Stimulated activated effector memory CD8-positive, alpha-beta T cell treated with anti-CD3 and anti-CD28 coated beads, Interleukin-12 subunit alpha, Interleukin-12 subunit beta, amount 100 ng/mL, for 72 hours (primary cell): ENCODE measurements around the gene NEK8.
"Not testable (repeated sequence)": the region's sequence is repeated elsewhere in the genome, so short reads cannot be mapped to it uniquely, and the experiment has no call there.

ENCODE experiments used
- ATAC-seq: fragments of 150-1000 bp; cut with Tn5 transposase; 2 replicates; pipeline ENCODE4 v1.10.0; 2021
- DNase-seq, 2 donors: peaks; one replicate each; pipeline ENCODE4 v3.0.0; 2021 to 2022; ENCODE audit warnings: low spot score in 2 of 2
- H3K27ac Mint-ChIP-seq: one replicate; pipeline ENCODE4 v1.8.0; 2022; ENCODE audit warnings: mild to moderate bottlenecking, mixed read lengths
- H3K36me3 Mint-ChIP-seq: one replicate; pipeline ENCODE4 v1.8.0; 2022; ENCODE audit warnings: mild to moderate bottlenecking, mixed read lengths
- H3K4me1 Mint-ChIP-seq: one replicate; pipeline ENCODE4 v1.8.0; 2022; ENCODE audit warnings: mixed read lengths
- H3K4me3 Mint-ChIP-seq: one replicate; pipeline ENCODE4 v1.8.0; 2022; ENCODE audit warnings: mild to moderate bottlenecking, mixed read lengths
- H3K9me3 Mint-ChIP-seq: one replicate; pipeline ENCODE4 v1.8.0; 2022; ENCODE audit warnings: mixed read lengths

Gene NEK8

GRCh38 chr17:28756049-28756804, 27.6 kb downstream of the NEK8 start:
- Mint-ChIP-seq H3K4me1 (no peaks in the 10 kb centered on the region), H3K4me3 (no peak overlapping the region), H3K9me3 (no peaks in the 10 kb centered on the region), H3K36me3 (peaks cover 78% of the 10 kb centered on the region), H3K27ac (peak overlapping the region; percentile 15)
- ATAC-seq (no peak), DNase-seq (no peak)

GRCh38 chr17:28758411-28759121, 30.0 kb downstream of the NEK8 start:
- DNase-seq (no peak), ATAC-seq (no peak)
- H3K27ac Mint-ChIP-seq: peak overlapping the region; percentile 37
- no peak overlapping the region for H3K4me3 Mint-ChIP-seq
- no peaks in the 10 kb centered on the region for H3K9me3 Mint-ChIP-seq
- H3K4me1 Mint-ChIP-seq: peaks cover 8% of the 10 kb centered on the region
- peaks cover 83% of the 10 kb centered on the region for H3K36me3 Mint-ChIP-seq

- Mint-ChIP-seq H3K27ac (no peak overlapping the region), H3K4me1 (peaks cover 13% of the 10 kb centered on the region), H3K4me3 (no peak overlapping the region), H3K36me3 (peaks cover 89% of the 10 kb centered on the region), H3K9me3 (no peaks in the 10 kb centered on the region)
- ATAC-seq: no peak
- no peak for DNase-seq
Measured at GRCh38 chr17:28759256-28759865, 30.8 kb downstream of the NEK8 start.

- Mint-ChIP-seq H3K27ac (peak overlapping the region; percentile 61), H3K9me3 (no peaks in the 10 kb centered on the region), H3K4me3 (no peak overlapping the region), H3K36me3 (peaks cover 86% of the 10 kb centered on the region), H3K4me1 (peaks cover 18% of the 10 kb centered on the region)
- DNase-seq (no peak), ATAC-seq (no peak)
Measured at GRCh38 chr17:28760601-28761562, 32.3 kb downstream of the NEK8 start.

GRCh38 chr17:28763137-28763799, 34.7 kb downstream of the NEK8 start:
- ATAC-seq (peak; percentile 91), DNase-seq (peak in 1 of 2 donors; percentile 71)
- Mint-ChIP-seq H3K4me3 (peak overlapping the region; percentile 37), H3K4me1 (peaks cover 18% of the 10 kb centered on the region), H3K9me3 (no peaks in the 10 kb centered on the region), H3K36me3 (peaks cover 83% of the 10 kb centered on the region), H3K27ac (peak overlapping the region; percentile 76)

GRCh38 chr17:28763804-28764266, 35.2 kb downstream of the NEK8 start:
- peak overlapping the region; percentile 76 for H3K27ac Mint-ChIP-seq
- H3K36me3 Mint-ChIP-seq: peaks cover 83% of the 10 kb centered on the region
- peak overlapping the region; percentile 37 for H3K4me3 Mint-ChIP-seq
- ATAC-seq (peak; percentile 43), DNase-seq (peak; percentile 54 to 85)
- no peaks in the 10 kb centered on the region for H3K9me3 Mint-ChIP-seq
- peaks cover 18% of the 10 kb centered on the region for H3K4me1 Mint-ChIP-seq

GRCh38 chr17:28765038-28765437, 36.5 kb downstream of the NEK8 start:
- Mint-ChIP-seq H3K4me1 (peaks cover 25% of the 10 kb centered on the region), H3K36me3 (peaks cover 78% of the 10 kb centered on the region), H3K27ac (peak overlapping the region; percentile 88), H3K4me3 (no peak overlapping the region), H3K9me3 (no peaks in the 10 kb centered on the region)
- DNase-seq (no peak), ATAC-seq (no peak)

GRCh38 chr17:28773736-28774135, 45.1 kb downstream of the NEK8 start:
- no peak overlapping the region for H3K27ac Mint-ChIP-seq
- peaks cover 70% of the 10 kb centered on the region for H3K36me3 Mint-ChIP-seq
- H3K4me1 Mint-ChIP-seq: peaks cover 29% of the 10 kb centered on the region
- H3K9me3 Mint-ChIP-seq: no peaks in the 10 kb centered on the region
- DNase-seq (no peak), ATAC-seq (peak; percentile 59)
- H3K4me3 Mint-ChIP-seq: no peak overlapping the region

- Mint-ChIP-seq H3K4me1 (peaks cover 33% of the 10 kb centered on the region), H3K4me3 (no peak overlapping the region), H3K27ac (no peak overlapping the region), H3K36me3 (peaks cover 73% of the 10 kb centered on the region), H3K9me3 (no peaks in the 10 kb centered on the region)
- ATAC-seq (no peak), DNase-seq (no peak)
Measured at GRCh38 chr17:28774206-28774605, 45.6 kb downstream of the NEK8 start.

GRCh38 chr17:28777178-28777577, 48.6 kb downstream of the NEK8 start:
- no peak for ATAC-seq
- no peaks in the 10 kb centered on the region for H3K9me3 Mint-ChIP-seq
- H3K36me3 Mint-ChIP-seq: peaks cover 70% of the 10 kb centered on the region
- no peak for DNase-seq
- peak overlapping the region; percentile 4 for H3K27ac Mint-ChIP-seq
- peaks cover 39% of the 10 kb centered on the region for H3K4me1 Mint-ChIP-seq
- no peak overlapping the region for H3K4me3 Mint-ChIP-seq

GRCh38 chr17:28779601-28780000, 51.0 kb downstream of the NEK8 start:
- Mint-ChIP-seq H3K36me3 (peaks cover 48% of the 10 kb centered on the region), H3K4me1 (peaks cover 39% of the 10 kb centered on the region)
- not testable (repeated sequence) for DNase-seq, ATAC-seq, H3K27ac Mint-ChIP-seq, H3K9me3 Mint-ChIP-seq, H3K4me3 Mint-ChIP-seq

- H3K27ac Mint-ChIP-seq: no peak overlapping the region
- DNase-seq (no peak), ATAC-seq (no peak)
- no peak overlapping the region for H3K4me3 Mint-ChIP-seq
- H3K4me1 Mint-ChIP-seq: peaks cover 24% of the 10 kb centered on the region
- H3K9me3 Mint-ChIP-seq: no peaks in the 10 kb centered on the region
- H3K36me3 Mint-ChIP-seq: peaks cover 29% of the 10 kb centered on the region
Measured at GRCh38 chr17:28783161-28783560, 54.6 kb downstream of the NEK8 start.

GRCh38 chr17:28788100-28788499, 59.5 kb downstream of the NEK8 start:
- no peak overlapping the region for H3K27ac Mint-ChIP-seq
- peaks cover 7% of the 10 kb centered on the region for H3K4me1 Mint-ChIP-seq
- ATAC-seq (no peak), DNase-seq (no peak)
- peaks cover 12% of the 10 kb centered on the region for H3K36me3 Mint-ChIP-seq
- H3K9me3 Mint-ChIP-seq: no peaks in the 10 kb centered on the region
- H3K4me3 Mint-ChIP-seq: no peak overlapping the region
